Pancreas (tissue), 10 donors: ENCODE measurements around the gene OPA3. TPM values are rescaled to one million over a fixed set of nuclear protein-coding genes. Genes with fewer than 3 reads are reported as not detected.
A peak's percentile ranks its signal among the peaks of the same experiment; 100 is the strongest.

Source experiments
- ATAC-seq, 4 donors: fragments of 200-7000 bp; cut with Tn5 transposase; one replicate each; pipeline versions ENCODE4 v1.8.0 to v1.9.1; 2020; ENCODE audit warnings: mild to moderate bottlenecking in 4 of 4, moderate library complexity in 4 of 4
- DNase-seq, 6 donors: peaks; one replicate each; pipeline ENCODE4 v3.0.0-alpha.2; 2020
- FAIRE-seq: peaks from 2 replicates; lab custom pipeline; 2012; peaks lifted over from hg19 to GRCh38; lab: Jason Lieb, UNC
- H3K27ac ChIP-seq, 4 donors: fragments of 200-600 bp; sonication (generic); 1 replicate in 3 of 4; 2 replicates in 1 of 4; pipeline versions ENCODE4 v1.5.0 to v1.8.0; 2020
- H3K27me3 ChIP-seq, 4 donors: fragments of 200-600 bp; one replicate each; pipeline ENCODE4 v1.8.0; 2021
- H3K36me3 ChIP-seq, 3 donors: fragments of 200-600 bp; sonication (generic) in 1 of 3; one replicate each; pipeline versions ENCODE4 v1.5.0 to v1.8.0; 2020 to 2021
- H3K4me1 ChIP-seq, 3 donors: fragments of 200-600 bp; one replicate each; pipeline ENCODE4 v1.8.0; 2021
- H3K4me3 ChIP-seq, 4 donors: fragments of 200-600 bp; sonication (generic) in 2 of 4; one replicate each; pipeline versions ENCODE4 v1.5.0 to v1.8.0; 2020 to 2021
- H3K9me3 ChIP-seq, 4 donors: fragments of 200-600 bp; one replicate each; pipeline ENCODE4 v1.8.0; 2021
- WGBS, 2 donors: extraction: QIAGEN DNeasy Blood & Tissue Kit; methylation state at CpG; one replicate each; pipeline ENCODE4 v1.1.7; 2013; 5-methylcytosine and 5-hydroxymethylcytosine counted together
- intact Hi-C, 3 donors: fragments of 100-400 bp; cut with DNase I; formaldehyde crosslinking; loops; one replicate each; pipeline versions ENCODE4 v1.11.1 to v1.14.2; 2022
- polyA plus RNA-seq, 2 donors: library from polyadenylated mRNA; stranded (reverse); fragments of 200-250 nt; gene quantifications; one replicate each; pipeline ENCODE4 v1.2.3, GENCODE V29; 2013
- total RNA-seq, 6 donors: library from RNA; stranded (reverse); fragmentation: NEBNext Ultra II Directional in 4 of 6; extraction: Animal tissue kit (Norgen Biotek cat#: 25700) in 4 of 6; gene quantifications; one replicate each; pipeline versions ENCODE4 v1.2.1 to v1.2.4, GENCODE V29; 2021 to 2023
- TF ChIP-seq, protein P1 (sequence below), 4 donors: fragments of 200-600 bp; sonication (generic) in 3 of 4; IDR thresholded peaks; one replicate each; pipeline versions ENCODE4 v1.5.0 to v1.8.0; 2021; ENCODE audit warnings: antibody characterized with exemption in 4 of 4
- donor health status: healthy with polysubstance abuse.
- donor health status: DM: no; HTN: no; CAD: no; lungs with moderate emphysema.
- donor health status: DM: no; HTN: no; CAD: no.
- donor health status: control.
- donor health status: control.
- donor health status: Bipolar disorder and iron deficiency.
- donor health status: DM: yes; HTN: yes; CAD: no.
- donor health status: DM: no; HTN: no; CAD: no.
- donor health status: DM: no; HTN: no; CAD: no.
- donor health status: DM: yes; HTN: yes; CAD: no.

The OPA3 gene
- total and polyA plus RNA-seq, 8 donors = 3.4 to 8.0 (median 4.7) TPM

DNA sequence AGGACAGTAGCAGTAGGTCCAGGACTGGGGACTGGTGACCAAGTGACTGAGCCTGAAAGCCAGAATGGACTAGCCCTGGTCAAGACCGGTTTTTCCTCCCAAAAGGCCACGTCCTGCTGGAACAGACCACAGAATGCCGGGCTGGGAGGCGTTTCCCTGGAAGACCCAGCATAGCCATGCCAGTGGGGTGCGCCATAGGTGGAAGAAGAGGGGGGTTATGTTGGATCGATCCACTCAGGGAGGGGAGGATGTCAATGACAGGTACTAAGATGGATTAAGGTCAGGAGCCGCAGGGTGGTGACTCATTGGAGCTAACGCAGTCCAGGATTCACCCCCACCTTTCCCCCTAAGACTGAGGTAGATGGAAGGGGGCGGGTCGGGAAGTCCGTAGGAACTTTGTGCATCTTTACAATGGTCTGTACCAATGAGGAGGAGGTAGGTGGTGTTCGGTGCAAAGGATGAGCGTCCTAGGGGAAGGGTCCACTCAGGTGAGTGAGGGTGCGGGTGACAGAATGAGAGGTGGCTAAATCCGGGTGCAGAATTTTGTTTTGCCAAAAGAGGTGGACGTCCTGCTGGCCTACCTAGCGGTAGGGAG is 56.4 kb downstream of the OPA3 start:
- peak; percentile 20 to 54 (median 33) for ATAC-seq
- no peaks in the 10 kb centered on the region for H3K9me3 ChIP-seq
- no peaks in the 10 kb centered on the region for H3K27me3 ChIP-seq
- no peaks in the 10 kb centered on the region for H3K36me3 ChIP-seq
- TF ChIP-seq, protein P1, sequence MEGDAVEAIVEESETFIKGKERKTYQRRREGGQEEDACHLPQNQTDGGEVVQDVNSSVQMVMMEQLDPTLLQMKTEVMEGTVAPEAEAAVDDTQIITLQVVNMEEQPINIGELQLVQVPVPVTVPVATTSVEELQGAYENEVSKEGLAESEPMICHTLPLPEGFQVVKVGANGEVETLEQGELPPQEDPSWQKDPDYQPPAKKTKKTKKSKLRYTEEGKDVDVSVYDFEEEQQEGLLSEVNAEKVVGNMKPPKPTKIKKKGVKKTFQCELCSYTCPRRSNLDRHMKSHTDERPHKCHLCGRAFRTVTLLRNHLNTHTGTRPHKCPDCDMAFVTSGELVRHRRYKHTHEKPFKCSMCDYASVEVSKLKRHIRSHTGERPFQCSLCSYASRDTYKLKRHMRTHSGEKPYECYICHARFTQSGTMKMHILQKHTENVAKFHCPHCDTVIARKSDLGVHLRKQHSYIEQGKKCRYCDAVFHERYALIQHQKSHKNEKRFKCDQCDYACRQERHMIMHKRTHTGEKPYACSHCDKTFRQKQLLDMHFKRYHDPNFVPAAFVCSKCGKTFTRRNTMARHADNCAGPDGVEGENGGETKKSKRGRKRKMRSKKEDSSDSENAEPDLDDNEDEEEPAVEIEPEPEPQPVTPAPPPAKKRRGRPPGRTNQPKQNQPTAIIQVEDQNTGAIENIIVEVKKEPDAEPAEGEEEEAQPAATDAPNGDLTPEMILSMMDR (IDR thresholded peaks at IDR 0.05) = no peak
- peak overlapping the region; percentile 14 to 58 (median 44) for H3K27ac ChIP-seq
- WGBS, 2 donors = 13 to 15% methylated on average over 17 of the region's 17 CpGs
- H3K4me1 ChIP-seq = peaks cover 3 to 7% (median 6%) of the 10 kb centered on the region in 3 donors
- peak in 5 of 6 donors; percentile 34 to 76 (median 64) for DNase-seq
- peak overlapping the region in 3 of 4 donors; percentile 23 to 58 (median 35) for H3K4me3 ChIP-seq
- intact Hi-C loops = loop anchor here in 1 of 3 donors (10.0 kb wide), 1 partner anchor 107 kb away; the partner anchor contains the start of gene EML2
- FAIRE-seq = no peak

GRCh38 chr19:45527731-45528130 is 56.9 kb downstream of the OPA3 start:
- DNase-seq (peak in 2 of 6 donors; percentile 35 to 55), ATAC-seq (no peak), FAIRE-seq (no peak)
- H3K36me3 ChIP-seq = no peaks in the 10 kb centered on the region
- H3K4me1 ChIP-seq = peaks cover 3 to 7% (median 6%) of the 10 kb centered on the region in 3 donors
- TF ChIP-seq, protein P1 (IDR thresholded peaks at IDR 0.05) = no peak
- intact Hi-C loops = loop anchor here in 1 of 3 donors (10.0 kb wide), 1 partner anchor 107 kb away; the partner anchor contains the start of gene EML2
- H3K27ac ChIP-seq = peak overlapping the region; percentile 14 to 58 (median 44)
- H3K4me3 ChIP-seq = no peak overlapping the region
- WGBS, 2 donors = 78 to 81% methylated on average over 15 of the region's 15 CpGs
- H3K27me3 ChIP-seq = no peaks in the 10 kb centered on the region
- no peaks in the 10 kb centered on the region for H3K9me3 ChIP-seq

- Histone ChIP-seq H3K4me1 (peaks cover 3 to 7% (median 6%) of the 10 kb centered on the region in 3 donors), H3K27me3 (no peaks in the 10 kb centered on the region), H3K9me3 (no peaks in the 10 kb centered on the region), H3K4me3 (no peak overlapping the region), H3K27ac (no peak overlapping the region), H3K36me3 (no peaks in the 10 kb centered on the region)
- ATAC-seq = no peak
- TF ChIP-seq, protein P1 (IDR thresholded peaks at IDR 0.05) = no peak
- 91% methylated on average over 4 of the region's 4 CpGs for WGBS, 2 donors
- intact Hi-C loops = loop anchor here in 1 of 3 donors (10.0 kb wide), 1 partner anchor 108 kb away; the partner anchor contains the start of gene EML2
- DNase-seq = no peak
- FAIRE-seq = no peak
Measured at GRCh38 chr19:45526971-45527370, 57.6 kb downstream of the OPA3 start.

GRCh38 chr19:45526143-45526542 is 58.5 kb downstream of the OPA3 start:
- TF ChIP-seq, protein P1 (IDR thresholded peaks at IDR 0.05) = no peak
- H3K27ac ChIP-seq = no peak overlapping the region
- ATAC-seq = peak in 3 of 4 donors; percentile 11 to 33 (median 16)
- H3K4me3 ChIP-seq = no peak overlapping the region
- peaks cover 3 to 7% (median 6%) of the 10 kb centered on the region in 3 donors for H3K4me1 ChIP-seq
- DNase-seq = peak in 4 of 6 donors; percentile 53 to 67 (median 64)
- intact Hi-C loops = loop anchor here in 1 of 3 donors (10.0 kb wide), 1 partner anchor 109 kb away; the partner anchor contains the start of gene EML2
- WGBS, 2 donors = 80 to 81% methylated on average over 9 of the region's 9 CpGs
- FAIRE-seq = no peak
- H3K36me3 ChIP-seq = no peaks in the 10 kb centered on the region
- H3K27me3 ChIP-seq = no peaks in the 10 kb centered on the region
- no peaks in the 10 kb centered on the region for H3K9me3 ChIP-seq
